GM12891 (cell line): ENCODE data around the gene SFI1.

Experiments
- POLR2A ChIP-seq: IDR thresholded peaks from 2 replicates; pipeline ENCODE4 v1.6.1; 2011; ENCODE audit warnings: low read depth, low read length, control low read depth
- POLR2AphosphoS5 ChIP-seq: IDR thresholded peaks from 2 replicates; pipeline ENCODE4 v1.6.1; 2011; ENCODE audit warnings: low read depth, low read length, control low read depth
- POU2F2 ChIP-seq: IDR thresholded peaks from 2 replicates; pipeline ENCODE4 v1.6.1; 2011; ENCODE audit warnings: low read depth, mild to moderate bottlenecking, control low read depth, low read length, moderate library complexity
- TAF1 ChIP-seq: IDR thresholded peaks from 2 replicates; pipeline ENCODE4 v1.6.1; 2011; ENCODE audit warnings: low read depth, low read length, control low read depth

- no peak for TF ChIP-seq POLR2A
- TF ChIP-seq TAF1 = no peak
- TF ChIP-seq POLR2AphosphoS5 = no peak
- TF ChIP-seq POU2F2 = no peak
These were observed 20.5 kb upstream of the SFI1 start for GRCh38 chr22:31475800-31476199.
